ENCODE results near the gene JMY. TPM values are rescaled to one million over a fixed set of nuclear protein-coding genes. Genes with fewer than 3 reads are reported as not detected.

Gene JMY
- total RNA-seq, 1 experiment from 2014 or later: 15.6 TPM

DNA sequence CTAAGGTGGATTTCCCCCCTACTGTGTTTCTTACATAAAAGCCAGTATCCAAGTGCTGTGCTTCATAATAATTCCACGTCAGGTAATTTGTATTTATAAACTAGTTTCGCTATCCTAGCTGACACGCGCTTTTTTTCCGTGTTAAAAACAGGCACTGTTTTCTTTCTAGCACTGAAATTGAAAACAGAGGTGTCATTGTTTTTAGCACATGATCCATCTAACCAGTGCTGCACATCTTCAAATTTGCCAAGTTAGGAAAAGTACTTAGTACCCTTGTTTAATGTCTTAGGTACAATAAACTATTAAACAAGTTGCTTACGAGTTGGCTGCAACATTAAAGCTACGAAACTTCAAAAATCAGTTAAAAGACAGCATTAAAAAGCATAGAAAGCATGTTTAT lies 49.9 kb downstream of the JMY start:
- RAD21 ChIA-PET (ENCODE audit: low non-redundant PET in 1 of 2, low total read pairs in 2 of 2, uncharacterized antibody in 2 of 2, unreplicated experiment in 2 of 2): no interaction called here
- ATAC-seq: no peak
- intact Hi-C loops (cut with micrococcal nuclease): no loop called here
- Histone ChIP-seq H3K9ac (ENCODE audit: low read length) (no peak overlapping the region), H2AFZ (ENCODE audit: low read depth, low read length, poor library complexity, severe bottlenecking) (no peak overlapping the region), H3K9me2 (ENCODE audit: insufficient read depth) (no peaks in the 10 kb centered on the region), H3K4me1 (ENCODE audit: control insufficient read depth in 1 of 2, insufficient read depth in 2 of 2, low read length in 2 of 2) (no peaks in the 10 kb centered on the region), H3K9me3 (ENCODE audit: control insufficient read depth in 1 of 2, insufficient read depth in 1 of 2, low read depth in 1 of 2, low read length in 2 of 2) (no peaks in the 10 kb centered on the region), H3K4me2 (ENCODE audit: low read length) (no peak overlapping the region), H3K27ac (ENCODE audit: low read depth, low read length) (no peak overlapping the region), H3K4me3 (replicated peaks in 1 of 2; ENCODE audit: low read depth in 1 of 2, low read length in 2 of 2) (no peak overlapping the region), H3K79me2 (ENCODE audit: insufficient read depth, low read length) (no peaks in the 10 kb centered on the region), H3K27me3 (ENCODE audit: insufficient read depth, low read length) (no peaks in the 10 kb centered on the region), H3K36me3 (ENCODE audit: control insufficient read depth in 1 of 2, insufficient read depth in 2 of 2, low read length in 2 of 2) (no peaks in the 10 kb centered on the region), H4K20me1 (ENCODE audit: insufficient read depth) (no peaks in the 10 kb centered on the region)
- TF ChIP-seq TCF7L2 (IDR thresholded peaks at IDR 0.05; ENCODE audit: borderline replicate concordance, extremely low read depth, insufficient read depth, insufficient read length): no peak
- no peak for TF ChIP-seq EZH2 (IDR thresholded peaks at IDR 0.05)
- TF ChIP-seq, protein P1, sequence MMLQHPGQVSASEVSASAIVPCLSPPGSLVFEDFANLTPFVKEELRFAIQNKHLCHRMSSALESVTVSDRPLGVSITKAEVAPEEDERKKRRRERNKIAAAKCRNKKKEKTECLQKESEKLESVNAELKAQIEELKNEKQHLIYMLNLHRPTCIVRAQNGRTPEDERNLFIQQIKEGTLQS (IDR thresholded peaks at IDR 0.05): no peak
- TF ChIP-seq POLR2AphosphoS5 (IDR thresholded peaks at IDR 0.05; ENCODE audit: low read depth, low read length): no peak
- no peak for TF ChIP-seq SRF (IDR thresholded peaks at IDR 0.05; ENCODE audit: low read depth)
- no peak for TF ChIP-seq POLR2A (IDR thresholded peaks at IDR 0.05; ENCODE audit: borderline replicate concordance, extremely low read depth, insufficient read depth, insufficient read length)
- no peak for TF ChIP-seq EZH2phosphoT487 (IDR thresholded peaks at IDR 0.05; ENCODE audit: borderline replicate concordance)
- no peak for TF ChIP-seq FOSL1 (IDR thresholded peaks at IDR 0.05; ENCODE audit: low read depth)
- TF ChIP-seq EGR1 (IDR thresholded peaks at IDR 0.05; ENCODE audit: low read depth): no peak
- no peak for TF ChIP-seq SIN3A (IDR thresholded peaks at IDR 0.05; ENCODE audit: low read depth)
- no peak for TF ChIP-seq ELF1 (IDR thresholded peaks at IDR 0.05; ENCODE audit: borderline replicate concordance, low read depth)
- no peak for TF ChIP-seq RAD21 (IDR thresholded peaks at IDR 0.05; ENCODE audit: low read depth)
- no peak for TF ChIP-seq CBX3 (IDR thresholded peaks at IDR 0.05; ENCODE audit: low read depth)
- TF ChIP-seq, protein P2, sequence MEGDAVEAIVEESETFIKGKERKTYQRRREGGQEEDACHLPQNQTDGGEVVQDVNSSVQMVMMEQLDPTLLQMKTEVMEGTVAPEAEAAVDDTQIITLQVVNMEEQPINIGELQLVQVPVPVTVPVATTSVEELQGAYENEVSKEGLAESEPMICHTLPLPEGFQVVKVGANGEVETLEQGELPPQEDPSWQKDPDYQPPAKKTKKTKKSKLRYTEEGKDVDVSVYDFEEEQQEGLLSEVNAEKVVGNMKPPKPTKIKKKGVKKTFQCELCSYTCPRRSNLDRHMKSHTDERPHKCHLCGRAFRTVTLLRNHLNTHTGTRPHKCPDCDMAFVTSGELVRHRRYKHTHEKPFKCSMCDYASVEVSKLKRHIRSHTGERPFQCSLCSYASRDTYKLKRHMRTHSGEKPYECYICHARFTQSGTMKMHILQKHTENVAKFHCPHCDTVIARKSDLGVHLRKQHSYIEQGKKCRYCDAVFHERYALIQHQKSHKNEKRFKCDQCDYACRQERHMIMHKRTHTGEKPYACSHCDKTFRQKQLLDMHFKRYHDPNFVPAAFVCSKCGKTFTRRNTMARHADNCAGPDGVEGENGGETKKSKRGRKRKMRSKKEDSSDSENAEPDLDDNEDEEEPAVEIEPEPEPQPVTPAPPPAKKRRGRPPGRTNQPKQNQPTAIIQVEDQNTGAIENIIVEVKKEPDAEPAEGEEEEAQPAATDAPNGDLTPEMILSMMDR (IDR thresholded peaks at IDR 0.05 in 2 of 3, conservative IDR thresholded peaks at IDR 0.05 in 1 of 3; ENCODE audit: borderline replicate concordance in 1 of 3, insufficient read depth in 1 of 3, low read depth in 2 of 3, low read length in 2 of 3): no peak
- TF ChIP-seq ZFX (IDR thresholded peaks at IDR 0.05): no peak
- no peak for TF ChIP-seq CEBPB (IDR thresholded peaks at IDR 0.05; ENCODE audit: low read depth)
- TF ChIP-seq, protein P3, sequence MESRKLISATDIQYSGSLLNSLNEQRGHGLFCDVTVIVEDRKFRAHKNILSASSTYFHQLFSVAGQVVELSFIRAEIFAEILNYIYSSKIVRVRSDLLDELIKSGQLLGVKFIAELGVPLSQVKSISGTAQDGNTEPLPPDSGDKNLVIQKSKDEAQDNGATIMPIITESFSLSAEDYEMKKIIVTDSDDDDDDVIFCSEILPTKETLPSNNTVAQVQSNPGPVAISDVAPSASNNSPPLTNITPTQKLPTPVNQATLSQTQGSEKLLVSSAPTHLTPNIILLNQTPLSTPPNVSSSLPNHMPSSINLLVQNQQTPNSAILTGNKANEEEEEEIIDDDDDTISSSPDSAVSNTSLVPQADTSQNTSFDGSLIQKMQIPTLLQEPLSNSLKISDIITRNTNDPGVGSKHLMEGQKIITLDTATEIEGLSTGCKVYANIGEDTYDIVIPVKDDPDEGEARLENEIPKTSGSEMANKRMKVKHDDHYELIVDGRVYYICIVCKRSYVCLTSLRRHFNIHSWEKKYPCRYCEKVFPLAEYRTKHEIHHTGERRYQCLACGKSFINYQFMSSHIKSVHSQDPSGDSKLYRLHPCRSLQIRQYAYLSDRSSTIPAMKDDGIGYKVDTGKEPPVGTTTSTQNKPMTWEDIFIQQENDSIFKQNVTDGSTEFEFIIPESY (IDR thresholded peaks at IDR 0.05; ENCODE audit: extremely low read depth, insufficient replicate concordance, low read length): no peak
- TF ChIP-seq YY1 (IDR thresholded peaks at IDR 0.05; ENCODE audit: extremely low read depth, insufficient replicate concordance, low read depth, low read length): no peak
- TF ChIP-seq, protein P4, sequence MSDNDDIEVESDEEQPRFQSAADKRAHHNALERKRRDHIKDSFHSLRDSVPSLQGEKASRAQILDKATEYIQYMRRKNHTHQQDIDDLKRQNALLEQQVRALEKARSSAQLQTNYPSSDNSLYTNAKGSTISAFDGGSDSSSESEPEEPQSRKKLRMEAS (IDR thresholded peaks at IDR 0.05): no peak
- TF ChIP-seq, protein P5, sequence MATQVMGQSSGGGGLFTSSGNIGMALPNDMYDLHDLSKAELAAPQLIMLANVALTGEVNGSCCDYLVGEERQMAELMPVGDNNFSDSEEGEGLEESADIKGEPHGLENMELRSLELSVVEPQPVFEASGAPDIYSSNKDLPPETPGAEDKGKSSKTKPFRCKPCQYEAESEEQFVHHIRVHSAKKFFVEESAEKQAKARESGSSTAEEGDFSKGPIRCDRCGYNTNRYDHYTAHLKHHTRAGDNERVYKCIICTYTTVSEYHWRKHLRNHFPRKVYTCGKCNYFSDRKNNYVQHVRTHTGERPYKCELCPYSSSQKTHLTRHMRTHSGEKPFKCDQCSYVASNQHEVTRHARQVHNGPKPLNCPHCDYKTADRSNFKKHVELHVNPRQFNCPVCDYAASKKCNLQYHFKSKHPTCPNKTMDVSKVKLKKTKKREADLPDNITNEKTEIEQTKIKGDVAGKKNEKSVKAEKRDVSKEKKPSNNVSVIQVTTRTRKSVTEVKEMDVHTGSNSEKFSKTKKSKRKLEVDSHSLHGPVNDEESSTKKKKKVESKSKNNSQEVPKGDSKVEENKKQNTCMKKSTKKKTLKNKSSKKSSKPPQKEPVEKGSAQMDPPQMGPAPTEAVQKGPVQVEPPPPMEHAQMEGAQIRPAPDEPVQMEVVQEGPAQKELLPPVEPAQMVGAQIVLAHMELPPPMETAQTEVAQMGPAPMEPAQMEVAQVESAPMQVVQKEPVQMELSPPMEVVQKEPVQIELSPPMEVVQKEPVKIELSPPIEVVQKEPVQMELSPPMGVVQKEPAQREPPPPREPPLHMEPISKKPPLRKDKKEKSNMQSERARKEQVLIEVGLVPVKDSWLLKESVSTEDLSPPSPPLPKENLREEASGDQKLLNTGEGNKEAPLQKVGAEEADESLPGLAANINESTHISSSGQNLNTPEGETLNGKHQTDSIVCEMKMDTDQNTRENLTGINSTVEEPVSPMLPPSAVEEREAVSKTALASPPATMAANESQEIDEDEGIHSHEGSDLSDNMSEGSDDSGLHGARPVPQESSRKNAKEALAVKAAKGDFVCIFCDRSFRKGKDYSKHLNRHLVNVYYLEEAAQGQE (IDR thresholded peaks at IDR 0.05; ENCODE audit: low read depth): no peak
- no TSS peak for BruUV-seq (replicated peaks)
- POLR2A ChIA-PET: no interaction called here
- no peak for DNase-seq (ENCODE audit: low read depth, low spot score)
- CTCF ChIA-PET: no interaction called here

Data from HCT116 (cell line).